GM19238 (cell line): ENCODE data around the gene EMC7.

Experiments used
- DNase-seq: peaks from one replicate; pipeline ENCODE4 v3.0.0; 2011; ENCODE audit warnings: low spot score; ENCODE audit not compliant: insufficient read length

Gene EMC7

DNA sequence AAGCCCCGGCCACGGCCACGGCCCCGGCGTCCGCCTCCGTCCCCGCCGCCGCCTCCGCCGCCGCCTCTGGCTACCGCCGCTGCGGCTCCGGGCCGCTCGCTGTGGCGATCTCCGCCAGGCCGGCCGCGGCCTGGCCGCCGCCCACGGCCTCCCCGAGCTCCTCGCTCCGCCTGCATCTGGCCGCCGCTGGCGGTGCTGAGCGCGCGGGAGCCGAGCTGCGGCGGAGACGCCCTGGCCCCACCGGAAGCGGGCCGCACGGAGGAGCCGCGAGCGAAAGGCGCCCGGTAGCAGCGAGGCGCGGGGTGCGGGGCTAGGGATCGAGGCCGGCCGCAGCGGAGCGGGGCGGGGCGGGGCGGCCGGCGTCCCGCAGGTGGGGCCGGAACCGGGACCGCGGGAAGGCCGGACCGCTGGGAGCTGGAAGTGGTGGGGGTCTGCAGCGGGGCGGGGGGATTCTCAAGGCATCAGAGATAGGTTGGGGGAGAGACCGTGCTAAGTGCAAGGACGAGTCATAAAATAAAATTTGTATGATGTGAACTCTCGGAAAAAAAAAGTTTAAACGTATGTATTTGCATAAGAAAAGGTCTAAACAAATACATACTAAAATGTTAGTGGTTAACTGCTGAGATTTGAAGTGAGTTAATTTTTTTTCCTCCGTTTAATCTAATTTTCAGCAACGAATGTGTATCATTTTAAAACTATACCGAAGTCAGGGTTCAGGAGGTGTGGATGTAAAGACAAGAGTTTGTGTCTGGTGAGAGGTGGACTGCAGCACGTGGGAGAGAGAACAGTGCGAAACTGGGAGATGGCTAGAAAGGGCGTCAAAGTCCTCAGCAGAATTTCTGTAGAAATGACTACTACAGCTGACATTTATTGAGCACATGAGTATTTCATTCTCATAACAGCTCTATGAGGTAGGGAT, 62.5 kb downstream of the EMC7 start, which contains the start of gene AVEN:
Gene AVEN, minus strand, starts transcription at position 334 of the 919 bp plus-strand sequence. Its CDS starts 158 bp downstream, at position 176.
- peak; percentile 40 for DNase-seq

GRCh38 chr15:34038023-34038870, 63.4 kb downstream of the EMC7 start:
- DNase-seq, result peak; percentile 82
